ENCODE measurements around the gene THRA. TPM values are rescaled to one million over a fixed set of nuclear protein-coding genes. Genes with fewer than 3 reads are reported as not detected.

The THRA gene
- polyA plus RNA-seq, 4 donors = 22.4 to 67.5 (median 43.4) TPM

DNA sequence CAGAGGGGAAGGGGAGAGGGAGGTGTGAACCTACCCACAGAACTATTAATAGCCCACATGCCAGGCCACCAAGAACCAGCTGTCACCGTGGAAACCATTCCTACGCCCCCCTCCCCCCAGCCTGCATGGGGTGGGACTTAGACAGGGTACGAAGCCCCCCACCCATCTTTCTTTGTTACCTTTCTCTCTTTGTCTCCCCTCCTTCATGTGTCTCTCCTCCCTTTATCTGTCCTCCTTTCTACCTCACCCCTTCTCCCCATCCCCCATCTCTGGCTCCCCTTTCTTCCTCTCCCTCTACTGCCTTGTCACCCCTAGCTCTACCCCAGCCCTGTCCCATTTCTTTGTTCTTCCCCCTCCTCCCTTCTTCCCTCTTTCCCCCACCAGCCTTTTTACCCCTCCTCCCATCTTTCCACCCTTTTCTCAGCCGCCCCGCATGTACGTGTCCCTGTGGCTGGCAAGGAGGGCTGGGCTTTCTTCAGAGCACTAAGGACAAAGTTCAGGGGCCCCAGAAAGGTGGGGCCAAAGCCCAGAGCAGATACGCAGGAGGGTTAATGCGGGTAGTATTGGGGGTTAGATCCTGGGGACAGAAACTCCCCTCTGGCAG, 8.0 kb downstream of the THRA start:
- H3K36me3 ChIP-seq (ENCODE audit: control insufficient read depth in 3 of 3, insufficient read depth in 2 of 3, low read depth in 1 of 3, low read length in 3 of 3) = peaks cover 0 to 61% (median 0%) of the 10 kb centered on the region in 3 donors
- FAIRE-seq (no peak), DNase-seq (peak; percentile 96 to 97)
- H3K4me1 ChIP-seq (ENCODE audit: control insufficient read depth in 3 of 3, insufficient read depth in 2 of 3, low read depth in 1 of 3, low read length in 2 of 3) = peaks cover 16 to 99% (median 31%) of the 10 kb centered on the region in 3 donors
- H3K4me3 ChIP-seq (ENCODE audit: low read depth in 1 of 3, low read length in 3 of 3) = peak overlapping the region in 2 of 3 donors; percentile 1 to 26
- H3K27ac ChIP-seq (ENCODE audit: low read depth in 1 of 3, low read length in 2 of 3) = peak overlapping the region; percentile 90 to 99 (median 97)
- no peaks in the 10 kb centered on the region for H3K9me3 ChIP-seq (ENCODE audit: control insufficient read depth in 2 of 2, insufficient read depth in 1 of 2, low read depth in 1 of 2, low read length in 1 of 2)
- WGBS, 3 donors = 9 to 32% (median 21%) methylated on average over 5 to 8 of the region's 8 CpGs
- H3K27me3 ChIP-seq (ENCODE audit: control insufficient read depth in 3 of 3, insufficient read depth in 3 of 3, low read length in 3 of 3) = no peaks in the 10 kb centered on the region

- Histone ChIP-seq H3K27ac (ENCODE audit: low read depth in 1 of 3, low read length in 2 of 3) (peak overlapping the region; percentile 90 to 99 (median 97)), H3K9me3 (ENCODE audit: control insufficient read depth in 2 of 2, insufficient read depth in 1 of 2, low read depth in 1 of 2, low read length in 1 of 2) (no peaks in the 10 kb centered on the region), H3K36me3 (ENCODE audit: control insufficient read depth in 3 of 3, insufficient read depth in 2 of 3, low read depth in 1 of 3, low read length in 3 of 3) (peaks cover 0 to 61% (median 0%) of the 10 kb centered on the region in 3 donors), H3K4me3 (ENCODE audit: low read depth in 1 of 3, low read length in 3 of 3) (peak overlapping the region; percentile 1 to 26 (median 3)), H3K4me1 (ENCODE audit: control insufficient read depth in 3 of 3, insufficient read depth in 2 of 3, low read depth in 1 of 3, low read length in 2 of 3) (peaks cover 15 to 99% (median 31%) of the 10 kb centered on the region in 3 donors), H3K27me3 (ENCODE audit: control insufficient read depth in 3 of 3, insufficient read depth in 3 of 3, low read length in 3 of 3) (no peaks in the 10 kb centered on the region)
- no peak for FAIRE-seq
- WGBS, 3 donors = 7 to 38% (median 31%) methylated on average over 16 of the region's 16 CpGs
- DNase-seq = peak; percentile 88 to 92
These were observed 8.7 kb downstream of the THRA start for GRCh38 chr17:40071313-40072039.

GRCh38 chr17:40072040-40072734, 9.4 kb downstream of the THRA start:
- Histone ChIP-seq H3K4me3 (ENCODE audit: low read depth in 1 of 3, low read length in 3 of 3) (peak overlapping the region in 1 of 3 donors; percentile 26), H3K4me1 (ENCODE audit: control insufficient read depth in 3 of 3, insufficient read depth in 2 of 3, low read depth in 1 of 3, low read length in 2 of 3) (peaks cover 14 to 93% (median 31%) of the 10 kb centered on the region in 3 donors), H3K9me3 (ENCODE audit: control insufficient read depth in 2 of 2, insufficient read depth in 1 of 2, low read depth in 1 of 2, low read length in 1 of 2) (no peaks in the 10 kb centered on the region), H3K36me3 (ENCODE audit: control insufficient read depth in 3 of 3, insufficient read depth in 2 of 3, low read depth in 1 of 3, low read length in 3 of 3) (peaks cover 0 to 65% (median 0%) of the 10 kb centered on the region in 3 donors), H3K27me3 (ENCODE audit: control insufficient read depth in 3 of 3, insufficient read depth in 3 of 3, low read length in 3 of 3) (no peaks in the 10 kb centered on the region), H3K27ac (ENCODE audit: low read depth in 1 of 3, low read length in 2 of 3) (peak overlapping the region; percentile 90 to 99 (median 97))
- peak; percentile 82 to 91 for DNase-seq
- 3 to 24% (median 15%) methylated on average over 15 to 19 of the region's 19 CpGs for whole genome bisulfite sequencing, 3 donors
- FAIRE-seq = no peak

GRCh38 chr17:40072735-40073346, 10.1 kb downstream of the THRA start:
- WGBS, 3 donors = 6 to 37% (median 25%) methylated on average over 6 to 8 of the region's 8 CpGs
- peak overlapping the region in 1 of 3 donors; percentile 26 for H3K4me3 ChIP-seq (ENCODE audit: low read depth in 1 of 3, low read length in 3 of 3)
- H3K27me3 ChIP-seq (ENCODE audit: control insufficient read depth in 3 of 3, insufficient read depth in 3 of 3, low read length in 3 of 3) = no peaks in the 10 kb centered on the region
- peak overlapping the region; percentile 90 to 99 (median 97) for H3K27ac ChIP-seq (ENCODE audit: low read depth in 1 of 3, low read length in 2 of 3)
- H3K36me3 ChIP-seq (ENCODE audit: control insufficient read depth in 3 of 3, insufficient read depth in 2 of 3, low read depth in 1 of 3, low read length in 3 of 3) = peaks cover 0 to 65% (median 2%) of the 10 kb centered on the region in 3 donors
- H3K4me1 ChIP-seq (ENCODE audit: control insufficient read depth in 3 of 3, insufficient read depth in 2 of 3, low read depth in 1 of 3, low read length in 2 of 3) = peaks cover 13 to 87% (median 31%) of the 10 kb centered on the region in 3 donors
- no peak for FAIRE-seq
- peak; percentile 95 to 98 for DNase-seq
- H3K9me3 ChIP-seq (ENCODE audit: control insufficient read depth in 2 of 2, insufficient read depth in 1 of 2, low read depth in 1 of 2, low read length in 1 of 2) = no peaks in the 10 kb centered on the region

DNA sequence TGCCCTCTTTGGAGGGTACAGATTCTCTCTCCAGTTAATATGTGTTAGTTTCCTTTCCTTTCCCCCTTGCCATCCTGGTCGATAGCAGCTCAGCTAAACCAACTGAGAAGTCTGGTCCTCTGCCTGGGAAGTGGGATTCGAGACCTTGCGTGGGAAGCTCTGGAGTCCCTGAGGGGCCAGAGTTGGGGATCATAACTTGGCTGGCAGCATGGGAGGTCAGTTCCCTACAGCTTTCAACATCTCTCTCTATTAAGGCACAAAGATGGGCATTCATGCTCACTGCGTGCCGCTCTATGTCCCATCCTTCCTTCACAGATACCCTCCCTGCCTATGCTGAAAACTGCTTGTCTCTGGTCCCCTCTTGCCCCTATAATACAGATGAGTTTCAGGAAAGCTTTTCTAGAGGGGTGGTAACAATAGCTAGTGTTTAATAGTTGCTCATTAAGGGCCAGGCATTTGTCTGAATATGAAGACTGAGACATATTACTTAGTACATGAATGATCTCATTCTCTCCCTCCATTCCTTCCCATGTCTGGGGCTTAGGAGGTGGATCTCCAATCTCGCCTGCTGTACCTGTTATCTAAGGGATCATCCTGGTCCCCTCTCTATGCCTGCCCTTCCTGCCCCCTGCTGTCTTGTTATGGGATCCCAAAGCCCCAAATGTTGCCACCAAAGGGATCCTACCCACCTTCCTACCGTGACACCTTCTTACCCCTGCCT, 10.8 kb downstream of the THRA start:
- Histone ChIP-seq H3K9me3 (ENCODE audit: control insufficient read depth in 2 of 2, insufficient read depth in 1 of 2, low read depth in 1 of 2, low read length in 1 of 2) (no peaks in the 10 kb centered on the region), H3K27me3 (ENCODE audit: control insufficient read depth in 3 of 3, insufficient read depth in 3 of 3, low read length in 3 of 3) (no peaks in the 10 kb centered on the region), H3K4me3 (ENCODE audit: low read depth in 1 of 3, low read length in 3 of 3) (no peak overlapping the region), H3K36me3 (ENCODE audit: control insufficient read depth in 3 of 3, insufficient read depth in 2 of 3, low read depth in 1 of 3, low read length in 3 of 3) (peaks cover 0 to 67% (median 2%) of the 10 kb centered on the region in 3 donors), H3K27ac (ENCODE audit: low read depth in 1 of 3, low read length in 2 of 3) (peak overlapping the region; percentile 90 to 99 (median 97)), H3K4me1 (ENCODE audit: control insufficient read depth in 3 of 3, insufficient read depth in 2 of 3, low read depth in 1 of 3, low read length in 2 of 3) (peaks cover 13 to 79% (median 27%) of the 10 kb centered on the region in 3 donors)
- no peak for FAIRE-seq
- WGBS, 3 donors = 53 to 65% (median 61%) methylated on average over 7 of the region's 7 CpGs
- DNase-seq = no peak

- Histone ChIP-seq H3K4me3 (ENCODE audit: low read depth in 1 of 3, low read length in 3 of 3) (no peak overlapping the region), H3K27ac (ENCODE audit: low read depth in 1 of 3, low read length in 2 of 3) (peak overlapping the region; percentile 90 to 99 (median 97)), H3K4me1 (ENCODE audit: control insufficient read depth in 3 of 3, insufficient read depth in 2 of 3, low read depth in 1 of 3, low read length in 2 of 3) (peaks cover 13 to 74% (median 27%) of the 10 kb centered on the region in 3 donors), H3K27me3 (ENCODE audit: control insufficient read depth in 3 of 3, insufficient read depth in 3 of 3, low read length in 3 of 3) (no peaks in the 10 kb centered on the region), H3K9me3 (ENCODE audit: control insufficient read depth in 2 of 2, insufficient read depth in 1 of 2, low read depth in 1 of 2, low read length in 1 of 2) (no peaks in the 10 kb centered on the region), H3K36me3 (ENCODE audit: control insufficient read depth in 3 of 3, insufficient read depth in 2 of 3, low read depth in 1 of 3, low read length in 3 of 3) (peaks cover 0 to 71% (median 2%) of the 10 kb centered on the region in 3 donors)
- DNase-seq = no peak
- FAIRE-seq = no peak
- WGBS, 3 donors = 20 to 65% (median 49%) methylated on average over 8 of the region's 8 CpGs
These were observed 11.4 kb downstream of the THRA start for GRCh38 chr17:40074175-40074512.

GRCh38 chr17:40074871-40075200, 12.1 kb downstream of the THRA start:
- 22 to 37% (median 25%) methylated on average over 6 of the region's 6 CpGs for WGBS, 3 donors
- Histone ChIP-seq H3K36me3 (ENCODE audit: control insufficient read depth in 3 of 3, insufficient read depth in 2 of 3, low read depth in 1 of 3, low read length in 3 of 3) (peaks cover 0 to 74% (median 2%) of the 10 kb centered on the region in 3 donors), H3K4me1 (ENCODE audit: control insufficient read depth in 3 of 3, insufficient read depth in 2 of 3, low read depth in 1 of 3, low read length in 2 of 3) (peaks cover 8 to 68% (median 21%) of the 10 kb centered on the region in 3 donors), H3K9me3 (ENCODE audit: control insufficient read depth in 2 of 2, insufficient read depth in 1 of 2, low read depth in 1 of 2, low read length in 1 of 2) (no peaks in the 10 kb centered on the region), H3K27ac (ENCODE audit: low read depth in 1 of 3, low read length in 2 of 3) (peak overlapping the region; percentile 90 to 99 (median 97)), H3K27me3 (ENCODE audit: control insufficient read depth in 3 of 3, insufficient read depth in 3 of 3, low read length in 3 of 3) (no peaks in the 10 kb centered on the region), H3K4me3 (ENCODE audit: low read depth in 1 of 3, low read length in 3 of 3) (no peak overlapping the region)
- DNase-seq (no peak), FAIRE-seq (no peak)
